ENCODE data around the gene DOCK9. TPM values are rescaled to one million over a fixed set of nuclear protein-coding genes. Genes with fewer than 3 reads are reported as not detected.

The DOCK9 gene
- polyA plus RNA-seq, 1 of the 3 experiments (the other 2 are of a cell fraction) = 16.6 TPM

GRCh38 chr13:98775844-98776598 is 201.8 kb downstream of the DOCK9 start:
- Histone ChIP-seq H3K4me1 (ENCODE audit: control insufficient read depth in 1 of 2, insufficient read depth in 2 of 2, low read depth in 1 of 2, low read length in 1 of 2) (no peaks in the 10 kb centered on the region; a peak in 1 of 4 replicates), H3K27ac (ENCODE audit: low read depth in 2 of 2, low read length in 1 of 2) (no peak overlapping the region)

GRCh38 chr13:98775386-98775785 is 202.5 kb downstream of the DOCK9 start:
- DNase-seq = no peak
- no peak overlapping the region for H3K9ac ChIP-seq
- POLR2A ChIA-PET = no interaction called here
- H4K20me1 ChIP-seq (ENCODE audit: insufficient read depth) = no peaks in the 10 kb centered on the region
- H3K4me1 ChIP-seq (ENCODE audit: control insufficient read depth in 1 of 2, insufficient read depth in 2 of 2, low read depth in 1 of 2, low read length in 1 of 2) = no peaks in the 10 kb centered on the region; a peak in 1 of 4 replicates
- H3K79me2 ChIP-seq (ENCODE audit: insufficient read depth) = no peaks in the 10 kb centered on the region
- H3K4me2 ChIP-seq = no peak overlapping the region
- no peaks in the 10 kb centered on the region for H3K9me3 ChIP-seq
- H3K27ac ChIP-seq (ENCODE audit: low read depth in 2 of 2, low read length in 1 of 2) = no peak overlapping the region
- H3K27me3 ChIP-seq (ENCODE audit: insufficient read depth) = no peaks in the 10 kb centered on the region
- WGBS (ENCODE audit: low lambda C conversion rate) = 78% methylated on average over 4 of the region's 15 CpGs
- H3K9me2 ChIP-seq = no peaks in the 10 kb centered on the region
- no peaks in the 10 kb centered on the region for H3K36me3 ChIP-seq (replicated peaks in 1 of 2; ENCODE audit: control insufficient read depth in 1 of 2, insufficient read depth in 2 of 2, low read length in 1 of 2)
- H2AFZ ChIP-seq (ENCODE audit: low read depth) = no peak overlapping the region
- no peak overlapping the region for H3K4me3 ChIP-seq (ENCODE audit: low read depth in 2 of 2, low read length in 1 of 2)
- H3F3A ChIP-seq (replicated peaks; ENCODE audit: insufficient read depth) = no peaks in the 10 kb centered on the region
- CTCF ChIA-PET = no interaction called here
- TF ChIP-seq SIN3A (IDR thresholded peaks at IDR 0.05; ENCODE audit: borderline replicate concordance, low read depth, low read length) (no peak), SMC3 (IDR thresholded peaks at IDR 0.05; ENCODE audit: low read depth, low read length) (no peak), TCF12 (IDR thresholded peaks at IDR 0.05) (no peak), RCOR1 (IDR thresholded peaks at IDR 0.05; ENCODE audit: low read length) (no peak), CHD2 (IDR thresholded peaks at IDR 0.05; ENCODE audit: low read length, partially characterized antibody) (no peak), GABPA (IDR thresholded peaks at IDR 0.05; ENCODE audit: low read depth) (no peak), NRF1 (IDR thresholded peaks at IDR 0.05; ENCODE audit: low read depth, low read length) (no peak), IRF3 (IDR thresholded peaks at IDR 0.05; ENCODE audit: low read depth, low read length) (no peak), FOXM1 (IDR thresholded peaks at IDR 0.05; ENCODE audit: low read depth) (no peak)
- TF ChIP-seq, protein P1, sequence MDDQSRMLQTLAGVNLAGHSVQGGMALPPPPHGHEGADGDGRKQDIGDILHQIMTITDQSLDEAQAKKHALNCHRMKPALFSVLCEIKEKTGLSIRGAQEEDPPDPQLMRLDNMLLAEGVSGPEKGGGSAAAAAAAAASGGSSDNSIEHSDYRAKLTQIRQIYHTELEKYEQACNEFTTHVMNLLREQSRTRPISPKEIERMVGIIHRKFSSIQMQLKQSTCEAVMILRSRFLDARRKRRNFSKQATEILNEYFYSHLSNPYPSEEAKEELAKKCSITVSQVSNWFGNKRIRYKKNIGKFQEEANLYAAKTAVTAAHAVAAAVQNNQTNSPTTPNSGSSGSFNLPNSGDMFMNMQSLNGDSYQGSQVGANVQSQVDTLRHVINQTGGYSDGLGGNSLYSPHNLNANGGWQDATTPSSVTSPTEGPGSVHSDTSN (IDR thresholded peaks at IDR 0.05) = no peak
- TF ChIP-seq, protein P2, sequence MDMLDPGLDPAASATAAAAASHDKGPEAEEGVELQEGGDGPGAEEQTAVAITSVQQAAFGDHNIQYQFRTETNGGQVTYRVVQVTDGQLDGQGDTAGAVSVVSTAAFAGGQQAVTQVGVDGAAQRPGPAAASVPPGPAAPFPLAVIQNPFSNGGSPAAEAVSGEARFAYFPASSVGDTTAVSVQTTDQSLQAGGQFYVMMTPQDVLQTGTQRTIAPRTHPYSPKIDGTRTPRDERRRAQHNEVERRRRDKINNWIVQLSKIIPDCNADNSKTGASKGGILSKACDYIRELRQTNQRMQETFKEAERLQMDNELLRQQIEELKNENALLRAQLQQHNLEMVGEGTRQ (IDR thresholded peaks at IDR 0.05; ENCODE audit: borderline replicate concordance, low read depth, low read length) = no peak
- TF ChIP-seq, protein P3, sequence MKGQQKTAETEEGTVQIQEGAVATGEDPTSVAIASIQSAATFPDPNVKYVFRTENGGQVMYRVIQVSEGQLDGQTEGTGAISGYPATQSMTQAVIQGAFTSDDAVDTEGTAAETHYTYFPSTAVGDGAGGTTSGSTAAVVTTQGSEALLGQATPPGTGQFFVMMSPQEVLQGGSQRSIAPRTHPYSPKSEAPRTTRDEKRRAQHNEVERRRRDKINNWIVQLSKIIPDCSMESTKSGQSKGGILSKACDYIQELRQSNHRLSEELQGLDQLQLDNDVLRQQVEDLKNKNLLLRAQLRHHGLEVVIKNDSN (IDR thresholded peaks at IDR 0.05; ENCODE audit: borderline replicate concordance, low read depth) = no peak
- TF ChIP-seq, protein P4, sequence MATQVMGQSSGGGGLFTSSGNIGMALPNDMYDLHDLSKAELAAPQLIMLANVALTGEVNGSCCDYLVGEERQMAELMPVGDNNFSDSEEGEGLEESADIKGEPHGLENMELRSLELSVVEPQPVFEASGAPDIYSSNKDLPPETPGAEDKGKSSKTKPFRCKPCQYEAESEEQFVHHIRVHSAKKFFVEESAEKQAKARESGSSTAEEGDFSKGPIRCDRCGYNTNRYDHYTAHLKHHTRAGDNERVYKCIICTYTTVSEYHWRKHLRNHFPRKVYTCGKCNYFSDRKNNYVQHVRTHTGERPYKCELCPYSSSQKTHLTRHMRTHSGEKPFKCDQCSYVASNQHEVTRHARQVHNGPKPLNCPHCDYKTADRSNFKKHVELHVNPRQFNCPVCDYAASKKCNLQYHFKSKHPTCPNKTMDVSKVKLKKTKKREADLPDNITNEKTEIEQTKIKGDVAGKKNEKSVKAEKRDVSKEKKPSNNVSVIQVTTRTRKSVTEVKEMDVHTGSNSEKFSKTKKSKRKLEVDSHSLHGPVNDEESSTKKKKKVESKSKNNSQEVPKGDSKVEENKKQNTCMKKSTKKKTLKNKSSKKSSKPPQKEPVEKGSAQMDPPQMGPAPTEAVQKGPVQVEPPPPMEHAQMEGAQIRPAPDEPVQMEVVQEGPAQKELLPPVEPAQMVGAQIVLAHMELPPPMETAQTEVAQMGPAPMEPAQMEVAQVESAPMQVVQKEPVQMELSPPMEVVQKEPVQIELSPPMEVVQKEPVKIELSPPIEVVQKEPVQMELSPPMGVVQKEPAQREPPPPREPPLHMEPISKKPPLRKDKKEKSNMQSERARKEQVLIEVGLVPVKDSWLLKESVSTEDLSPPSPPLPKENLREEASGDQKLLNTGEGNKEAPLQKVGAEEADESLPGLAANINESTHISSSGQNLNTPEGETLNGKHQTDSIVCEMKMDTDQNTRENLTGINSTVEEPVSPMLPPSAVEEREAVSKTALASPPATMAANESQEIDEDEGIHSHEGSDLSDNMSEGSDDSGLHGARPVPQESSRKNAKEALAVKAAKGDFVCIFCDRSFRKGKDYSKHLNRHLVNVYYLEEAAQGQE (IDR thresholded peaks at IDR 0.05; ENCODE audit: low read depth, low read length) = no peak
- TF ChIP-seq, protein P5, sequence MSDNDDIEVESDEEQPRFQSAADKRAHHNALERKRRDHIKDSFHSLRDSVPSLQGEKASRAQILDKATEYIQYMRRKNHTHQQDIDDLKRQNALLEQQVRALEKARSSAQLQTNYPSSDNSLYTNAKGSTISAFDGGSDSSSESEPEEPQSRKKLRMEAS (IDR thresholded peaks at IDR 0.05; ENCODE audit: low read depth) = no peak

More at GRCh38 chr13:98775844-98776598, 201.8 kb downstream of the DOCK9 start:
- no peaks in the 10 kb centered on the region for H3K9me2 ChIP-seq
- 68% methylated on average over 21 of the region's 22 CpGs for WGBS (ENCODE audit: low lambda C conversion rate)
- H3K4me2 ChIP-seq = no peak overlapping the region; the same call in 1 of the 2 replicates
- ChIA-PET POLR2A (no interaction called here), CTCF (no interaction called here)
- no peak for DNase-seq
- H3K9ac ChIP-seq = no peak overlapping the region
- no peaks in the 10 kb centered on the region for H3K27me3 ChIP-seq (ENCODE audit: insufficient read depth)
- TF ChIP-seq JUND (IDR thresholded peaks at IDR 0.05) = peak; percentile 55
- TF ChIP-seq NRF1 (IDR thresholded peaks at IDR 0.05; ENCODE audit: low read depth, low read length) = no peak
- TF ChIP-seq EZH2phosphoT487 (IDR thresholded peaks at IDR 0.05; ENCODE audit: borderline replicate concordance, low read depth) = no peak
- TF ChIP-seq, protein P1 (IDR thresholded peaks at IDR 0.05) = peak; percentile 40; the same call in 1 of the 2 replicates
- peak; percentile 64 for TF ChIP-seq FOSL2 (IDR thresholded peaks at IDR 0.05; ENCODE audit: borderline replicate concordance, low read depth)
- H4K20me1 ChIP-seq (ENCODE audit: insufficient read depth) = no peaks in the 10 kb centered on the region
- no peaks in the 10 kb centered on the region for H3K79me2 ChIP-seq (ENCODE audit: insufficient read depth)
- peak overlapping the region; percentile 58; the same call in 1 of the 2 replicates for H2AFZ ChIP-seq (ENCODE audit: low read depth)
- H3K9me3 ChIP-seq = no peaks in the 10 kb centered on the region
- H3K36me3 ChIP-seq (replicated peaks in 1 of 2; ENCODE audit: control insufficient read depth in 1 of 2, insufficient read depth in 2 of 2, low read length in 1 of 2) = no peaks in the 10 kb centered on the region
- no peak overlapping the region for H3K4me3 ChIP-seq (ENCODE audit: low read depth in 2 of 2, low read length in 1 of 2)
- no peaks in the 10 kb centered on the region for H3F3A ChIP-seq (replicated peaks; ENCODE audit: insufficient read depth)

All from SK-N-SH (cell line).